Measurements from ENCODE around the gene GCK. TPM values are rescaled to one million over a fixed set of nuclear protein-coding genes. Genes with fewer than 3 reads are reported as not detected.

Gene GCK
- total and polyA plus RNA-seq, 2 of the 13 experiments (the other 11 are each of a cell fraction or from before 2014, with no cell fraction given), result not detected

GRCh38 chr7:44123190-44124003 lies 65.8 kb downstream of the GCK start, which contains the start of gene POLD2 (continued):
- TF ChIP-seq ZNF598 (CRISPR knock-in tag; IDR thresholded peaks at IDR 0.05; ENCODE audit: borderline replicate concordance) (no peak), ZNF335 (CRISPR knock-in tag; IDR thresholded peaks at IDR 0.05) (no peak), FOXA3 (CRISPR knock-in tag; IDR thresholded peaks at IDR 0.05) (no peak), ZNF138 (CRISPR knock-in tag; IDR thresholded peaks at IDR 0.05; ENCODE audit: low read depth) (no peak), ZFP62 (CRISPR knock-in tag; IDR thresholded peaks at IDR 0.05) (no peak), MED1 (CRISPR knock-in tag; IDR thresholded peaks at IDR 0.05) (peak; percentile 43; the same call in 1 of the 2 replicates), MXD4 (CRISPR knock-in tag; IDR thresholded peaks at IDR 0.05) (peak; percentile 93), DPF2 (CRISPR knock-in tag; IDR thresholded peaks at IDR 0.05; ENCODE audit: borderline replicate concordance, low read depth) (no peak), ATRX (CRISPR knock-in tag; IDR thresholded peaks at IDR 0.05; ENCODE audit: borderline replicate concordance) (no peak), HNF4A (CRISPR knock-in tag; IDR thresholded peaks at IDR 0.05) (no peak), ZSCAN12 (CRISPR knock-in tag; IDR thresholded peaks at IDR 0.05) (no peak), GATAD2A (CRISPR knock-in tag; IDR thresholded peaks at IDR 0.05) (no peak), TFE3 (CRISPR knock-in tag; IDR thresholded peaks at IDR 0.05) (no peak), ADNP (CRISPR knock-in tag; IDR thresholded peaks at IDR 0.05) (no peak), SATB2 (CRISPR knock-in tag; IDR thresholded peaks at IDR 0.05) (no peak; the same call in 1 of the 2 replicates), ZNF451 (CRISPR knock-in tag; IDR thresholded peaks at IDR 0.05) (peak; percentile 36; the same call in 1 of the 2 replicates), ZNF672 (CRISPR knock-in tag; IDR thresholded peaks at IDR 0.05) (no peak), FOXC1 (CRISPR knock-in tag; IDR thresholded peaks at IDR 0.05; ENCODE audit: borderline replicate concordance) (peak; percentile 65; the same call in 1 of the 2 replicates), YEATS2 (CRISPR knock-in tag; IDR thresholded peaks at IDR 0.05; ENCODE audit: borderline replicate concordance) (no peak; the same call in 1 of the 2 replicates), ZNF883 (CRISPR knock-in tag; IDR thresholded peaks at IDR 0.05; ENCODE audit: not compliant biosample characterization) (peak; percentile 73), ZNF563 (CRISPR knock-in tag; IDR thresholded peaks at IDR 0.05) (peak; percentile 90), POLR2AphosphoS5 (IDR thresholded peaks at IDR 0.05; ENCODE audit: low read depth, low read length) (peak; percentile 61; the same call in 1 of the 2 replicates), ARID5B (CRISPR knock-in tag; IDR thresholded peaks at IDR 0.05) (peak; percentile 55; the same call in 1 of the 2 replicates), SMYD3 (CRISPR knock-in tag; IDR thresholded peaks at IDR 0.05) (no peak)
- TF ChIP-seq, protein P1, sequence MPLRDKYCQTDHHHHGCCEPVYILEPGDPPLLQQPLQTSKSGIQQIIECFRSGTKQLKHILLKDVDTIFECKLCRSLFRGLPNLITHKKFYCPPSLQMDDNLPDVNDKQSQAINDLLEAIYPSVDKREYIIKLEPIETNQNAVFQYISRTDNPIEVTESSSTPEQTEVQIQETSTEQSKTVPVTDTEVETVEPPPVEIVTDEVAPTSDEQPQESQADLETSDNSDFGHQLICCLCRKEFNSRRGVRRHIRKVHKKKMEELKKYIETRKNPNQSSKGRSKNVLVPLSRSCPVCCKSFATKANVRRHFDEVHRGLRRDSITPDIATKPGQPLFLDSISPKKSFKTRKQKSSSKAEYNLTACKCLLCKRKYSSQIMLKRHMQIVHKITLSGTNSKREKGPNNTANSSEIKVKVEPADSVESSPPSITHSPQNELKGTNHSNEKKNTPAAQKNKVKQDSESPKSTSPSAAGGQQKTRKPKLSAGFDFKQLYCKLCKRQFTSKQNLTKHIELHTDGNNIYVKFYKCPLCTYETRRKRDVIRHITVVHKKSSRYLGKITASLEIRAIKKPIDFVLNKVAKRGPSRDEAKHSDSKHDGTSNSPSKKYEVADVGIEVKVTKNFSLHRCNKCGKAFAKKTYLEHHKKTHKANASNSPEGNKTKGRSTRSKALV (CRISPR knock-in tag; IDR thresholded peaks at IDR 0.05), result no peak

All from HepG2 (cell line).